GM18517 (cell line): ENCODE results near the gene ZNF653.

Experiments used
- ATAC-seq: cut with Tn5 transposase; IDR thresholded peaks from one replicate; pipeline ENCODE4 v1.9.1; 2021; ENCODE audit warnings: mild to moderate bottlenecking, moderate library complexity; ENCODE audit not compliant: unreplicated experiment

Gene ZNF653

DNA sequence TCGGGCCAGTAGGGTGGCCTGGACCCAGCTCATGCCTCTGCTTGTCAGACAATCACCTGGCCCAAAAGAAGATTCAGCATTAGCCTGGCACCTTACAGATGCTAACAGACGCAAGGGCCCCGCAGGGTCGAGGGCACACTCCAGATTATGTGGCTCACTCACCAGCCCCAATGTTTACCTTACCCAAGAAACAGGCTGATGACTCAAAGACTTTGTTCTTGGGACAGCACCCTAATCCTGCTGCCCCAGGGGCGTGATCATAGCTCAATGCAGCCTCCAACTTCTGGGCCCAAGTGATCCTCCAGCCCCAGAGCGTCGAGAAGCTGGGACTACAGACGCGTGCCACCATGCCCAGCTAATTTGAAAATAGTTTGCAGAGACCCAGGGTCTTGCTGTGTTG, 13.5 kb upstream of the ZNF653 start:
- no peak for ATAC-seq

DNA sequence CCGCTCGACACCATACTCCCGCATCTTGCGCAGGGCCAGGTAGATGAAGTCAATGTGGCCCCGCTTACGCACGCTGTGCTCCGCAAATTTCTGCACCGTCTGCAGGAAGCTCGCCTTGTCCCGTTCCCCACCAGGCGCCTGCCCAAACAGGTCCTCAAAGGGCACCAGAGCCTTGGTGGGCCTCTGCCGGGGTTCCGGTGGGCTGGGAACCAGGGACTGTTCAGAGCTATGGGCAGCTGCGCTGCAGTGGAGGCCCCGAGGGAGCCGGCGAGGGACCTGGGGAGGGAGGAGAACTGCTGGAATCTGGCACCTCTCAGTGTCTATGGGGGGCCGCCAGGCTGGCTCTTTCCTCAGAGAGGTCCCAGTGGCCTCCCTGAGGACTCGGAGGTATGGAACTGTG, 8.3 kb upstream of the ZNF653 start:
- no peak for ATAC-seq

- no peak for ATAC-seq
These were observed 4.8 kb upstream of the ZNF653 start for GRCh38 chr19:11510444-11510843.

GRCh38 chr19:11507370-11508078, 1.9 kb upstream of the ZNF653 start:
- ATAC-seq = no peak

GRCh38 chr19:11506967-11507366, 1.3 kb upstream of the ZNF653 start:
- no peak for ATAC-seq

- ATAC-seq = peak; percentile 35
These were observed 489 bp upstream of the ZNF653 start for GRCh38 chr19:11506101-11506555.

DNA sequence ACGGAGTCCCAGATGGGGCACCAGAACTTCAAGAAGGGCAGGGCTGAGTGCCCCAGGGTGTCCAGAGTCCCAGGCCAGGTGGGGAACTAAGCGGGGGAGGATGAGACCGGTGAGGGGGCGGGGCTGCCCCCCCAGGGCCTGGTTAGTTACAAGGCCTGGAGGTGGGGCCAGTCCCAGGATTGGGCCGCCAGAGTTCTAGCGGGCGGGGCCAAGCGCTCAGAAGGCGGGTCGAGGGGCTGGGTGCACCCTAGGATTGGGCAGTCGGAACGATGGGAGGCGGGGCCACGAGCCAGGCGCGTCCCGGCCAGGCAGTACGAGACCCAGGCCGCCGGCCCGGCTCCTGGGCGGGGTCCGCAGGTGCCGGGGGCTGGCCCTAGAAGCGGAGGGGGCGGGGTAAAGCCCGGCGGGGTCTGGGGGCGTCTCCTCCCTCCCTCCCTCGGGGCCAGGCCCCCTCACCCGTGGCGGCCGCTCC, 571 bp downstream of the ZNF653 start:
- ATAC-seq = peak; percentile 86

DNA sequence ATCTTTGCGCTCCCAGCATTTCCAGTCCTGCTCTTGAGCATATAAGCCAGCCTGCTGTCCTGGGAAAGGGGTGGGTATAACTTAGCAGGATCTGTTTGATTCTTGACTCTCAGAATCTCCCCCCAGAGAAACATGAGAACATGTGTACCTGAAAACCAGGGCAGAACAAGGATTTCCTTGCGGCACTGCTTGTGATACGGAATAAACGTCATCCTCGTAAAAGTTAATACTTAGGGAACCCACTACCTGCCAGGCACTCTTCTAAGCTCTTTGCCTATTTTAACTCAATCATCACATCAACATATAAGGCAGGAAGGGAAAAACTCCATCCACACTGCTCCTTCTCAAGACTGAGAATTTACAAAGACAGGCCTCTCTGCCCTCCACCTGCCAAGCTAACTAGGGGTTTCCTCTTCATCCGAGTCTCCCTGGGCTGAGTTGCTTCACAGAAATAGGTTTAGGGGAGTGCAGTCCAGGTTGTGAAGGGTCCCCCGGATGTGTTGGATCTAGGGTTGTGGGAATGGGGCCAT, 1.1 kb downstream of the ZNF653 start:
- ATAC-seq = no peak

- no peak for ATAC-seq
These were observed 5.7 kb downstream of the ZNF653 start for GRCh38 chr19:11499890-11500420.

DNA sequence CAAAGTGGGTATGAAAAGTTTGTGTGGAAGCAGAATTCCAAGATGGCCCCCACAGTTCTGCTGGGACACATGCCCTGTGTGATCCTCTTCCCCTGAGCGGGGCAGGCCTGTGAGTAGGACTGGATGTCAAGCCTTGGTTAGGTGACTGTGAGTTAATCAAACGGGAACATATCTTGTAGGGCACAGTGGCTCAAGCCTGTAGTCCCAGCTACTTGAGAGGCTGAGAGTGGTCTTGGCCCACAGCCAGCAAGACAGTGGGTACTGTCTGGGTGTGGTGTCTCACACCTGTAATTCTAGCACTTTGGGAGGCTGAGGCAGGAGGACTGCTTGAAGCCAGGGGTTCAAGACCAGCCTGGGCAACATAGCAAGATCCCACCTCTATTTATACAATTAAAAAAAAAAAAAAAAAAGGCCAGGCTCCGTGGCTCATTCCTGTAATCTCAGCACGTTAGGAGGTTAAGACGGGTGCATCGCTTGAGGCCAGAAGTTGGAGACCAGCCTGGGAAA, 6.4 kb downstream of the ZNF653 start:
- ATAC-seq = no peak

- ATAC-seq = no peak
These were observed 9.1 kb downstream of the ZNF653 start for GRCh38 chr19:11496391-11497163.

DNA sequence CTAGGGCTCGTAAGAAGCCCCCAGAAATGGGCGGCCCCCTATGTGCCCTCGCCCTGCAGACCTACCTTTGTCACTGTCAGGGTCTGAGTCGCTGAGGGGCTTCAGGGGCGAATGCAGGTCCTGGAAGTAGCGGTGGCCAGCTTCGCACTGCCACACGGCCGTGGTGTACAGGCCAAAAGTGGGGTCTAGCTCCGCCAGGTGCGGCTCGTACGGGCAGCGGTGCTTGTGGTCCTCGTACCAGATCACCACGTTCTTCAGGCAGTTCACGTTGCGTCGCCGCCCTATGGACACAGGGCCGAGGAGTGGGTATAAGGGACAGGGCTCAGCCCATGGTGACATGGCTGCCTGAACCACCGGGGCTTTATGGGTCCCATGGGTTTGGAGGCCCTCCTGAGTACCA, 9.8 kb downstream of the ZNF653 start:
- ATAC-seq = no peak

GRCh38 chr19:11495481-11495880, 10.2 kb downstream of the ZNF653 start:
- no peak for ATAC-seq

DNA sequence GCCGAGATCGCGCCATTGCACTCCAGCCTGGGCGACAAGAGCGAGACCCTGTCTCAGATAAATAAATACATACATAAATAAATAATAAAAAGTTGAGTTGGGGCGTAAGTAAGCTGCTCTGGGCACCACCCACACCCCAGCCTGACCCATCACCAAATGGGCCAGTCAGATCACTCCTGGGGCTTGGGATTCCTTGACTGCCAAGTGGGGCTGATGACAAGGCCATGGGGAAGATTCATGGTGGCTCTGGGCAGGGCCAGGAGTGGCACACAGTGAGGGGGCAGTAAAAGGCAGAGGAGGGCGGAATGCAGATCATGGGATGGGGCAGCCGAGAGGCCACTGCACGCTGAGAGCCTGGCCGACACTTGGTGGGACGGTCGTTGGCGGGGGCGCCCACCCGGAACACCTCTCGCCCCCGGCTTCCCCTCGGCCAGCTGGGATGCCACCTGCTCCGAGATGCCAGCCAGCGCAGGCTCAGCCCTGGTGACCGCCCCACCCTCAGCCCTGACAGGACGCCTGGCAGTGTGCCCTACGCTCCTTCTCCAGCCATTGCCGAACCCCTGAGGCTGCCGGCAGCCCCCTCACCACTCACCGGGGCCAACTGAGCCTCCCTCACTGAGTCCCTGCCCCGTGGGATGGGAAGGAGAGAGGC, 10.9 kb downstream of the ZNF653 start:
- ATAC-seq = no peak

GRCh38 chr19:11489378-11489777, 16.3 kb downstream of the ZNF653 start:
- ATAC-seq = no peak

DNA sequence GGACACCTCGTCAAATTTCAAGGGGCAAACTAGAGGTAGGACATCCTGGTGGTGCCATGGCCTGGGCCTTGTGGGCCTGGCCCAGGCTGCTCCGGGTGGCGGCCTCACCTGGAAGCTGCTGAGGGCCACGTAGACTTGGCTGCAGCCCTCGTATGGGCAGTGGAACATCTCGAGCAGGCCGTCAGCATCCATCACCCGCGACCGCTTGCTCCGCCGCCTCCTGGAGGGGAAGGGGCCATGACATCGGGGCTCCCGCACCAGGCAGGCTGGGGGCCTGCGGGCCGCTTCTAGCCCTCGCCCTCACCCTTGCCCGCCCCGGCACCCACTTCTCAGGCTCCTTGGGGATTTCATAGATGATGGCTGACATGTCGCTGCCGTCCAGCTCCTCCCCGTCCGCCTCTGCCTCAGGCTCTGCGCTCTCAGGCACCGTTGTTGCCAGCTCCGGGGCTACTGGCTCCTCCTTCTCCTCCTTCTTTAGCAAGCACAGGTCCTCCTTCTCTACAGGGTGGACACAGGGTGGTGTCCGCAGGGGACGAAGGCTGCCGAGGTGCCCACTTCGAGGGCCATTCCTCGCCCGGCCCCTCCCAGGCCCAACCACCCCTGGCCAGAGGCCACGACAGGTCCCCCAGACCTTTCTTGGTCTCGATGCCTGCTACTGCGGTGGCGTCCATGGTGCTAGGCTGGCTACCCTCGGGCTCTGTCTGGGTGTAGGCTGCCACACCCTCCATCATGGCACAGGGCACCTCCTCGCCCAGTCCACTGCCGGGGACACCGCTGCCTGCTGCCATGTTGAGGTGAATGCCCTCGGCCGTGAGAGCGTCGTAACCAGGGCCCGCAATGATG, 18.8 kb downstream of the ZNF653 start:
- ATAC-seq = no peak

DNA sequence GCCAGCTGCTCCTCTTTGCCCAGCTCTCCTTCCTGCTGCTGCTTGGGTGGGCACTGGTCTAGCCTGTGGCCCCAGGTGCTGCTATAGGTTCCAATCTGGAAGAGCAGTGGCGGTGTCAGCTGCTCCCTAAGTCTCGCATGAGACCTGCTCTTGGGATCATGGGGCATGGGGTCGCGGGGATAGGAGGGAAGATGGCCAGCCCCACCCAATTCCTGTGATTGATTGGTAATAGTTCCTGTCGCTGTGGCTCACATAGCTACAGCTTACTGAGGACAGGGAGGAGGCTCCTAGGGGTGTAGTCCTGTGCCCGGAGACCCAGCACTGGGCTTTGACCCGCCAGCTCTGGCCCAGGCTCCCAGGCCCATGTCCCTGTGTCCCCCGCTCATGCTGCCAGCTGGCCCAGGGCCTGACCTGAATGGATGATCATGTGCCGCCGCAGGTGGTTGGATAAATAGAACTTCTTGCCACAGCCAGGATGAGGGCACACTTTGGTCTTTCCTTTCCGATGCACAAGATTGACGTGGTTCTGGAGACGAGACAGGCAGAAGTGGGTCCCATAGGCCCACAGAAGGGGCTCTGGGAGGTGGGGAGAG, 20.3 kb downstream of the ZNF653 start:
- no peak for ATAC-seq

GRCh38 chr19:11483366-11484111, 22.1 kb downstream of the ZNF653 start:
- ATAC-seq = no peak
